NCI-H1417 treated with DMSO at 0.1 percent for 48 hours (cell line): ENCODE measurements around the gene IRF2BPL.

ENCODE experiments used
- DNase-seq: peaks from one replicate; lab custom pipeline; 2025; lab: John Stamatoyannopoulos, UW

IRF2BPL gene

GRCh38 chr14:76985540-76986230 lies 42.8 kb downstream of the IRF2BPL start:
- no peak for DNase-seq

DNA sequence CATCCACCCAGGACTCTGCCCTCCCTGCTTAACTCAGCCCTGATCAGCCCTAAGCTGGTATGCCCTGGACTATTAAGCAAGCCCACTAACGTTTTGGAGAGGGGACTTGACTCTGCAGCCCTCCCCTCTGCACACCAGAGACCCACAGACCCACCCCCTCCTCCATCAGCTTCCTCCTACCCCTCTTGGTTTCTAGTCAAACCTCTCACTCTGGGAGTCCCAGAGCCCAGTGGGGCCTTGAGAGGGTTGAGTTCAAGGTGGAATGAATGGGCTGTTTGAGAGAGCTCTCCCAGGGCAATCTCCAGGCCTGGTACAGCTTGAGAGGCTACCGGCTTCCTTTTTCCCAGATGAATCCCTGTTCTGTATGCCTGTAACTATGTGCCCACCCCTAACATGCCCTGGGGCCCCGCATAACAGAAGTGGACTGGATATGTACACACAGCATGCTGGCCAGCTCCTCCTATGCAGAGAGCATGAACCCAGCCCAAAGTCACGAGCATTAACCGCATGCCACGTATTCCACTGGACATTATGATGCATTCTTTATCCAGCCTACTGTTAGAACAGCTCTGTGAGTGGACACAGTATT lies 43.6 kb downstream of the IRF2BPL start:
- DNase-seq, result no peak

GRCh38 chr14:76984297-76984696 lies 44.2 kb downstream of the IRF2BPL start:
- no peak for DNase-seq

GRCh38 chr14:76981670-76982069 lies 46.8 kb downstream of the IRF2BPL start:
- no peak for DNase-seq

DNA sequence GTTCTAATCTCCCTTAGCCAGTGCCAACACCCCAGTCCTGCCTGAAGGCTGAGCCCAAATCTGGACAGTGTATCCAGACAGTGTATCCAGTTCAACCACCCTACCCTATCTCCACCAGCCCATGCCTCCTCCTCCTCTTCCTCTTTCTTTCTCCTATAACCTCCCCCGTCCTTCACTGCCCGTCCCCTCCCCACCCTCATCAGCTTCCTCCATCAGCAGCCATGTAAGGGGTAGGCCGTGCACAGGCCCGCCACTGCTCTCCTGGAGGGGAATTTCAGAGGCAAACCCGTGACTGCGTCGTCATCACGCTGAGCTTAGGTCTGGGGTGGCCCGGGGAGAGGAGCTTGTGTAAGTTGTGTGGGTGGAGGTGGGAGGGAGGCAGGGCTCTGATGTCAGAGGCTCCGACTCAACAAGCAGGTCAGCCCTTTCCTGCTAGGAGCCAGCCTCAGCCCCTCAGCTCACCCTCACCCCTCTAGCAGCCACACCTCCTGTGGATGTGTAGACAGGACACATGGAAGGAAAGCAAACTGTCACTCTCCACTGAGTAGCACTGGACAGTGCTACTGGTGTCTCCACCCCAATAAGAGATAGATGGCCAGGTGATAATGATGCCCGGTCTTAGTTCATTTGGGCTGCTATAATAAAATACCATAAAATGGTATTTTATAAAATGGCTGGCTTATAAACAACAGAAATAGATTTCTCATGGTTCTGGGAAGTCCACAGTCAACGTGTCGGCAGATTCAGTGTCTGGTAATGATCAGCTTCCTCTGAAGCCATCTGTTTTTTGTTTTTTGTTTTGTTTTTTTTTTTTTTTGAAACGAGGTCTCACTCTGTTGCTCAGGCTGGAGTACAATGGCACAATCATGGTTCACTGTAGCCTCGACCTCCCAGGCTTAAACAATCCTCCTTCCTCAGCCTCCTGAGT lies 50.5 kb downstream of the IRF2BPL start:
- no peak for DNase-seq

GRCh38 chr14:76976240-76977005 lies 52.1 kb downstream of the IRF2BPL start:
- no peak for DNase-seq

DNA sequence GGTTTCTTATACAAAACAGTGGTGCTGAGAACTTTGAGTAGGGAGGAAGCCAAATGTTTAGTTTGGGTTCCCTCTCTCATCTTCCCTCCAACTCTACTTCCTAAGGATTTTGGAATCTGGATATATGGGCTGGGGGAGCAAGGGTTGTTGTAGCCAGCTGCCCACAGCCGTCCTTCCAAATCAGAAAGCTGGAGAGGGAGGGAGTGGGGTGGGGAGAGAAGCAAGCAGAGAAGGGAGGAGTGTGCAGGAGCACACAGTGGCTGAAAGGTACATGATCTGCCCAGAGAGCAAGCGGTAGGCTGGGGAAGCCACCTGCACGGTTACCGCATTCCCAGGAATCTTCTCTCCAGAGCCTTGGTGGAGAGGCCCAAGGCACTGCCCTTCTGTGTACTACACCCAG lies 52.7 kb downstream of the IRF2BPL start:
- DNase-seq, result no peak

- DNase-seq, result no peak
Observed at GRCh38 chr14:76975051-76975450, 53.5 kb downstream of the IRF2BPL start.
